Activated CD4-positive, alpha-beta T cell treated with anti-CD3 and anti-CD28 coated beads, Interleukin-2, amount 50 U/mL, for 48 hours (primary cell): ENCODE data around the gene MLC1.

Experiments
- DNase-seq, 2 experiments: peaks; one replicate each; pipeline ENCODE4 v3.0.0-alpha.2; 2020

The MLC1 gene

DNA sequence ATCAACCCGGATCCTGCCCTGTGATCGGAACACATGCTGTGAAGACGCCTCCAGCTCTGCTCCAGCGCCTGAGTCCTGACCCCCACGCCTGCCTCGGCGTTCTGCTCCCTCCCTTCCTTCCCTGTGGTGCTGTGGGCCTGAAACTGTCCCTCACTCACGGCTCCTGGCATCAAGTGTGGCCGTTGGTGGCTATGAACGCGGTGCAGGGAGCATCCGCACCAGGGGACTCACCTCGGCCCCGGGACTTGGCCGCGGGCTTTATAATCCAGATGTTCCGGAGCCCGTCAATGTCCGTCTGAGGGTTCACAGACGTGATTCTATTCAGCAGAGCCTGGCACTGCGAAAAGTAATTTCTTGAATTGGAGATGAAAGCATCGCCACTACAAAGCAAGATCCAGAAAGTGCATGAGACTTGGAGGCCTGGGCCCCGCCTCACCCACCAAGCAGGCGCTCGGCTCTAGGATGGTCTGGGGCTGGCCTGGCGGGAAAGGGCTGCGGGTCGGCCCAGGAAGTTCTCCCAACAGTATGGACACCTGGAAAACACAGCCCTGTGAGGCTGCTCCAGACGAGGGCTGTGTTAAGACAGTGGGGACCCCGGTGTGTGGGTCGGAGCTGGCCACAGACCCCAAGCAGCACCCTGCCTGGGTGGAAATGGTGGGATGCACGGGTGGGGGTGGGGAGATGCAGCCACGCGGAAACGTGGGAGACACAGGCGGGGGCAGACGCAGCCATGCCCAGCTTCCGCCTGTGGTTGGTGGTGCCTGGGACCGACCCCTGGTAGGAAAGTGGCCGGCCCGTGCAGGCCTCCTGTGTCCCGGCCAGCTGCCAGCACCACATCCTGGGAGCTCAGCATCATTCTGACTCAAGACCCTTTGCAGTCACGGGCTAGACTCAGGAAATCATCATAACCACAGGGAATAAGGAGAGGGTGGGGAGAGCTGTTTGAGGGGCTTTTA, 50.8 kb downstream of the MLC1 start:
- DNase-seq, result no peak

DNA sequence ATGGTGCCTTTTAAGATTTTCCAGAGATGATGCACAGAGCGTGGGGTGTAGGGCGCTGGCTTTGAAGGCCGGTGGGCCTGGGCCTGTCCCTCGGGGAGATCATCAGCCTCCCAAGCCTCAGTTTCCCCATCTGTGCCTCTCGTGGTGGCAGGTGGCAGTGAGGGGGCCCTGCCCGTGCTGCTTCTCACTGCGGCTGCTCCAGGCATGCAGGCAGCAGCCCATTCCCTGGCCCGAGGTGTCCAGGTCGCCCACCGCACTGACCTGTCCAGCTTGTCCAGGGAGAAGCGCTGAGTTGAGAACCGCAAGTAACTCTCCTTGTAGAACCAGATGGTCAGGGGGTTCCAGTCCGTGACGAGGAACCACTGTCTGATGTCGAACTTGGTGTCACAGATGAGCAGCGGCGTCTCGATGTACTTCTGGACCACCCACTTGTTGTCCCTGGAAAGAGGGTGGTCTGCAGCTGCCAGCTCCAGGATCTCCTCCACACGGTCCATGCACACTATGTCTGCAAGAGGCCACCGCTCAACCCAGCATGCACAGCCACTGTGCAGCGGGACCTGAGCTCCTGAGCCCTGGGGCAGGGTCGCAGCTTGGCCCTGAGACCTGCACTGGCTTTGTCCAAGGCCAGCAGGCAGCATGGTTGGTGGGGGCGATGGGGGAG, 52.2 kb downstream of the MLC1 start:
- no peak for DNase-seq

DNA sequence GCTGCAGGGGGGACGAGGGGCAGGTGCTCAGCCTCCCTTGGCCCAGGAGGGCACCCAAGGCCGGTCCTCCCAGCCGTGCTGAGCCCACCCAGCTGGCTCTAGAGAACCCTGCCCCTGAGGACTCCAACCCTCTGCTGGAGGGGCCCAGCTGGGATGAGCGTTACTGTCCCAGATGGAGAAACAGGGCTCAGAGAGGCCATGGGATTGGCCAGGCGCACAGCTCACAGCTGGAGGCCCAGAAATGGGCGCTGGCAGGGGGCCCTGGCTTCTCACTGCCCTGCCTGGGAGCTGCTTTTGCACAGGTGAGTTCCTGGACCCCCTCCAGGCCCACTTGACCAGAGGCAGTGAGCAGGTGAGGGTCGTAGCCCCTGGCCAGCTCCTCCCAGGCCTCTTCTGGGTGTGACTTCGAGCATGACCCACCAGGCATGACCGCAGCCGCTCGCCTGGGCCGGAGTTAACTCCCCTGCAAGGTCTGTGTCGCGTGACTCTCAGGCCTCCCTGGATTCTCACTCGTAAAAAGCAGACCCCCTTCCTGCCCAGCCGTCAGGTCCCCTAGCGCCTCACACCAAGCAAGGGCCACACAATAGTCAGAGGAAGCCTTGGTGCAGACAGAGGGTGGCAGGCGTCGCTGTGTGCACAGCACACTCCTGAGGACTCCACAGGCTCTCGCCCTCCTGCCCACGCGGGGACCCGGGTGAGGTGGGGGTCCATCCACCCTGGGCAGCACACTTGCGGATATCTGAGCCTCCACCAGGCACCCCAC, 52.9 kb downstream of the MLC1 start:
- no peak for DNase-seq

DNA sequence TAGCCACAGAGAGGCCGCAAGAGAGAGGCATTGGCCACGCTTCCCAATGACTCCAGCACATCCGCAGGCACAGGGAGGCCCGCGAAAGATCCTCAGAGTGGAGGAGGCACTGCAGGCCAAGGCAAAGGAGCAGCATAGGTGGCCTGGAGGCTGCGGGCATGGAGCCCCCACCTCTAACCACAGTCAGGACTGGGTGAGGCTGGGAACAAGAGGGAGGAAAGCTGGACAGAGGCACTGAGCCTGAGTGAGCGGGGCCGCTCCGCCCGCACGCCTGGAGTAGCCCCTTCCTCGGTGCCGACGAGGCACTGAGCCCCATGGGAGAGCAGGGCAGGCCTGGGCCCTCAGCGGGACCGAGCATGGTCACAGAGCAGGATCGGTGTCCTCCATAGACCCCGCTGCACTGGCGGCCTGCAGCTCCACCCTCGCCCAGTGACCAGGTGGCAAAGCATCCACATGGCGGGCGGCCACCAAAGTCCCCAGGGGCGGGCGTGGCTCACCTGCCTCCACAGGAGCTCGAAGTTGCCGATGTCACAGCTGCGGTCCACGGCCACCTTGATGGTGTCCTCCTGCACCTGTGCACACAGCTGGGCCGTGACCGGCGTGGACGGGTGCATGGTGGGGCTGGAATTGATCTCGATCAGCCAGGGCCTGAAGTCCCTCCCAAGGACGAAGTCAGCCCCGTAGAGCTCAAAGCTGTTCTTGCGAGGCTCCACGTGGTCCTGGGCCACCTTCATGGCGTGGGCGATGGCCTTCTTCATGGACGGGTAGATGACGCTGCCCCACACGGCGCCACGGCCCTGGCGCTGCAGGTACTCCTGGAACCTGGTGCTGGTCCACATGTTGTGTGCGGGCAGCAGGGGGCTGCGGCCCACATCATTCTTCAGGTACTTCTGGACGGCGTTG, 53.8 kb downstream of the MLC1 start:
- no peak for DNase-seq

DNA sequence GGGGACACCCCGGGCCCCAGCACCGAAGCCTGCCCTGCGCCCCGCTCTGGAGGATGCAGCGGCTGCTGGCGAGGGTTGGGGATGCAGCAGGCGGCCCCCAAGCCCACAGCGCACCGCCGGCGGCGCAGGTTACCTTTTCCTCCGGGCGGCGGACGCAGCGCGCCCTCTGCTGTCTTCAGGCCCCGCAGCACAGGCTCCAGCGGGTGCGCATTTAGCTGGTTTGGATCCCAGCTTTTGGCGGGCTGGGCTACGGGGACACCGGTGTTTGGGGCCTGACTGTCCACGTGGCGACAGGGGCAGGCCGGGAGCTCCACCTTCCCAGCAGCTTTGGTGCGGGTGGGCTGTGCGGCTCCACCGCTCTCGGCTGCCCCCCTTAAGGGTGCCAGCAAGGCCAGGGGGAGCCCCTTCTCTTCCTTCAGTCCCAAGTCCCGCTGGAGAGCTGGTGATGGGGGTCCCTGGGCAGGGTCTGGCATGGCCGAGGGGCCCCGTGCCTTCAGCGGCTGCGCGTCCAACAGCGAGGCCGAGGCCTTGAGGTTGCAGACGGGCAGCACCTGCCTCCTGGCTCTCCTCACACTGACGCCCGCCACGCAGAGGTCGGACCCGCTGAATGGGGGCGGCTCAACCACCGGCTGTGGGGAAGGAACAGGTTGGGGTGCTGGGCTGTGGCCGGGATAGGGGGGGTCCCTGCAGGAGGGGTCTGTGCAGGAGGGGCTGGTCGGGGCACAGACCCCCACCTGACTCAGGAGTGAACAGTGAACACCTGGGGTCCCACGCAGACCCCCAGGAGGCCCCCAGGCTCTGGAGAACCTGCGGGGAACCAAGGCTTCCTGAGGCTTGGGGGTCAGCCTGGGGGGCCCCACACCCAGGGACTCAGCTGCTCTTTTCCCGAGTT, 54.7 kb downstream of the MLC1 start:
- DNase-seq, result peak; percentile 84 to 88

DNA sequence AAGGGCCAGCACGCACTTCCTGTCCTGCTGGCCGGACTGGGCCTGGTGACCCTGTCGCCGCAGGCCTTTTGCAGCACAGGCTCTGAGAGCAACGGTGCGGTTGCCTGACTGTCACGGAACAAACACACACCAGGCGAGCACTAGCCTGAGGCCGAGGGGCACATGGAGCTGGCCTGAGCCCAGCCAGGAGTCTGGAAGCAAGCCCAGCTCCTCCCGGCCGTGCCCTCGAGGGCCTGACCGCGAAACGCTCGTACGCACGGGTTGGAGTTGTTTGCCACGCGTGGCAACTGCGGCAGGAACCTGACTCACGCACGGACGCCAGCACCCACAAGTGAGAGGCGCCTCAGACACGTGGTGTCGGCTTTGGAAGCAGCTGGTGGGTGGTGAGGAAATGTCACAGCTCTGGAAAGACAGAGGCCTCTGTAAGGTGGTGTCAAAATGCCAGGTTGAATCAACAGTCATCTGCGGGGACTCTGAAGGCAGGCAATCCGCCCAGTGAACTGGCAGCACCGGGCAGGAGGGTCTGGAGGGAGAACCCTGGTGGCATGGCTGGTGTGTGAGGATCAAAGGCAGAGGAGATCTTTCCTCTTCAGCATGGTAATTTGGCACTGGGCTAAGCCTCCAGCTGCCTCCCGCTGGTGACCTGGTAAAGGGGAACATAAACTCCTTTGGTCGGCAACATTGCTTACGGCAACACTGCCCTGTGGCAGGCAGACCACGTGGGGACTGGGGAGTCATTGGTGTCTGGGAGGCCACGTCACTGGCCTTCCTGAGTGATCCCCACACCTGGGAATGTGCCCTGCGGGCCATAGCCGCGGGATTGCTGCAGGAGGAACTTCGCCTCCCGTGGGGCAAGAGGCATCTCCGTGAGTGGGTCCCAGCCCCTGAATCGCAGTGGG, 57.3 kb downstream of the MLC1 start:
- DNase-seq, result peak; percentile 56 to 64

DNA sequence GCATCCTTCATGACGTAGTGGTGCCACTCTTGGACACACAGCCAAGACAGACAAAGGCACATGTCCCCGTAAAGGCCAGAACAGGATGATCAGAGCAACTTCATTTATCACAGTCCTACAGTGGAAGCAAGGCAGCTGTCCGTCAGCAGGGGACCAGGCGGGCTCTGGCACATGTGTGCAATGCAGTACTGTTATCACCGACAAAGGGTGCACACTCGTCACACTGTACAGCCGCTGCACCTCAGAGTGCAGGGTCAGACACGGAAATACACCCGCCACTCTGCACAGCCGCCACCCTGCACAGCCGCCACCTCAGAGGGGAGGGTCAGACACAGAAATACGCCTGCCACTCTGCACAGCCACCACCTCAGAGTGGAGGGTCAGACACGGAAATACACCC, 59.2 kb downstream of the MLC1 start:
- DNase-seq, result no peak

DNA sequence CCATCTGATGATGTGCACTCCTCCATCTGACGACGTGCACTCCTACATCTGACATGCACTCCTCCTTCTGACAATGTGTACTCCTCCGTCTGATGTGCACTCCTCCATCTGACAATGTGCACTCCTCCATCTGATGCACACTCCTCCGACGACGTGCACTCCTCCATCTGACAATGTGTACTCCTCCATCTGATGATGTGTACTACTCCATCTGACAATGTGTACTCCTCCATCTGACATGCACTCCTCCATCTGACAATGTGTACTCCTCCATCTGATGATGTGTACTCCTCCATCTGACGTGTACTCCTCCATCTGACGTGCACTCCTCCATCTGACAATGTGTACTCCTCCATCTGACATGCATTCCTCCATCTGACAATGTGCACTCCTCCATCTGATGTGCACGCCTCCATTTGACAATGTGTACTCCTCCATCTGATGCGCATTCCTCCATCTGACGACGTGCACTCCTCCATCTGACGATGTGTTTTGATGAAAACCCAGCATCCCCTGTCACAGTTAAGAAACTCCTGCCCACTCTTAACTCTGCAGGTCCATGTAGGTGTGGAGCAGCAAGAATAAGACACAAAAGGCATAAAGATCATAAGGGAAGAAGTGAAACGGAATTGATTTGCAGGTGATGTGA, 62.9 kb downstream of the MLC1 start:
- DNase-seq, result no peak

DNA sequence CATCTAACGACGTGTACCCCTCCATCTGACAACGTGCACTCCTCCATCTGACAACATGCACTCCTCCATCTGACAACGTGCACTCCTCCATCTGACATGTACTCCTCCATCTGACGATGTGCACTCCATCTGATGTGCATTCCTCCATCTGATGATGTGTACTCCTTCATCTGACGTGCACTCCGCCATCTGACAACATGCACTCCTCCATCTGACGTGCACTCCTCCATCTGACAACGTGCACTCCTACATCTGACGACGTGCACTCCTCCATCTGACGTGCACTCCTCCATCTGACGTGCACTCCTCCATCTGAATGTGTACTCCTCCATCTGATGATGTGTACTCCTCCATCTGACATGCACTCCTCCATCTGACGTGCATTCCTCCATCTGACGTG, 64.6 kb downstream of the MLC1 start:
- no peak for DNase-seq

DNA sequence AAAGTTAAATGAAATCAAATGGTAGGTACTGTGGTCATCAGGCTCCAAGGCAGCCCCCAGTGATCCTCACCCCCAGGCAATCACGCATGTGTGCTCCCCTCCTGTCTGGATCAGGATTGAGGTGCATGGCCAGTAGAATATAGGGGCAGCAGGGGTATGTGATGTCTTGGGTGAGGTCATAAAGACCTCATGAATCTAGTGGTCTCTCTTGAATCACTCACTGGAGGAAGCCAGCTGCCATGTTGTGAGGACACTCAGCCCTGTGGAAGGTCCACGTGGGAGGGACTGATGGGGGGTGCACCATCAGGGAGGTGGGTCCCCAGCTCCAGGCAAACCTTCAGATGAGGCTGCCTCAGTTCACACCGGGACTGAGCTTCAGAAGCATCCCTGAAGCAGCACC, 65.9 kb downstream of the MLC1 start:
- DNase-seq, result no peak

DNA sequence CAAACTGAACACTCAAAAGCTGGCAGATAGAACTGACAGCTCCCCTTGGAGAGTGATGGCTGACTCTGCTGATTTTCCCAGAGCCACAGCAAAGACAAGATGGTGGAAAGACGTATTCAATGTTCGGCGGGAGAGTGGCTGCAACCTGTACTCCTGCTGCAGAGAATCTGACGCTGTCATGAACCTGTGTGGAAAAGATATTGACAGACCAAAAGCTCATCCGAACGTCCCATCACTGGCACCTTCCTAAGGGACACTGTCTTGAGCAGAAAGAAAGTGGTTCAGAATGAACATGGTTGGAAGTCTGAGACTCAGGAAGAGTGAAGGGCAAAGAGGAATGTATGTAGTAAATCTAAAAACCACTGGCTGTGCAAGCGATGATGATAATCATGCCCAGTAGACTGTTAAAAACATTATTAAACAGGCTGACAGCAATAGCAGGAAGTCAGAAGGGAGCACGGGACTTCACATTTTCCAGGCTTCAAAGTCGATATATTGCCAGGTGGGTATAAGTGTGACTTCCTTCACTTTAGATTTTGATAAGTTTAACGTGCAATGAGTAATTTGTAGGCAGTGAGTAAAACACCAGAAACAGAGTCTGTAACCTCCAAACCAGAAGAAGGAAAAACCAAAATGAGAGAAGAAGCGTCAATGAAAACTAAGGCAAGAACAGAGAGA, 66.5 kb downstream of the MLC1 start:
- peak; percentile 39 to 50 for DNase-seq

DNA sequence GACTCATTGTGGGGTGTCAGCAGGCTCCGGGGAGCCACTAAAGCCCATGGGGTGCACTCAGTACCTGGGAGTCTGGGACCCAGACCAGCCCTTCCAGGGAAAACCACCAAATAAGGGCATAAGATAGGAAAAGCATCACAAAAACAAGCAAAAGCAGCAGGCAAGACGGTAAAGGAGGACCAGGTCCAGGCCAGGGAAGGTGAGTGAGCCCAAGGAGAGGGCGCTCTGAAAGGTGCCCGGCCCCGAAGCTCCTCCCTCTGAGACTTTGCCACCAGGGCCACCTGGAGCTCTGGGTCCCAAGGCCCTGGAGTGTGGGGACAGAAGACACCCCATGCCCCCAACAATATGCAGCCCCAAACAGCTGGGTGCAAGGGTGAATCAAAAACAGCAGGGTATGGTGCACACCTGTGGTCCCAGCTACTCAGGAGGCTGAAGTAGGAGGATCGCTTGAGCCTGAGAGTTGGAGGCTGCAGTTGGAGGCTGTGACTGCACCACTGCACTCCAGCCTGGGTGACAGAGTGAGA, 67.5 kb downstream of the MLC1 start:
- no peak for DNase-seq

DNA sequence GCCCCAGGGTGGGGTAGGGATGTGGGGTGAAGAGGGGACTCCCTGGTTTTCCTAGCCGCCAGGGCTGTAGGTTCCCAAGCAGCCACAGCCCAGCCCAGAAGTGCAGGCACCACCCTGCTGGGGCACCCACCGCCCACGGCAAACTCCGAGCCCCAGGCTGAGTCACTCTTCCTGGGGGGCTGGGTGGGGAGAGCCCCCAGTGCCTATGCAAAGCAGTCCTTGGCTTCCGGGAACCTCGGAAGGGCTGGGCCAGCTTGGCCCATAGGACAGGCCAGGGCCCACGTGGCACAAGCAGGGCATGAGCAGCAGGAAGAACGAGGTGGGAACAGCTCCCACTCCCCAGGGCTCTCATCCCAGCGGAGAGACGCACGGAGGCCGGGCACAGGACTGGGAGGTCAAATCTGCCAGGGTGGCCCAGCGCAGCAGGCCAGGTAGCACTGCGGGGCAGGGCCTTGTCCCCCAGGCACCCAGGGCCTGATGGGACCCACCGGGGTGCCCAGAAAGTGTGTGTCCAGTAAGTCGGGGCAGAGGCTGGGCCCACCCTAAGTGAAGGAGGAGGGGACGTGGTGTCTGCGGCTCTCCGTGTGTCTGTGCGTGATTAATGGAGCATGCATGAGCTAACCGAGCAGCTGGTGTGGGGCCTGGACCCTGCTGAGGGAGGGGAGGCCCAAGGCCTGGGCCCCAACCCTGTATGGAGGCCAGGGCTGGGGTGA, 68.1 kb downstream of the MLC1 start:
- DNase-seq, result peak; percentile 92 to 94

DNA sequence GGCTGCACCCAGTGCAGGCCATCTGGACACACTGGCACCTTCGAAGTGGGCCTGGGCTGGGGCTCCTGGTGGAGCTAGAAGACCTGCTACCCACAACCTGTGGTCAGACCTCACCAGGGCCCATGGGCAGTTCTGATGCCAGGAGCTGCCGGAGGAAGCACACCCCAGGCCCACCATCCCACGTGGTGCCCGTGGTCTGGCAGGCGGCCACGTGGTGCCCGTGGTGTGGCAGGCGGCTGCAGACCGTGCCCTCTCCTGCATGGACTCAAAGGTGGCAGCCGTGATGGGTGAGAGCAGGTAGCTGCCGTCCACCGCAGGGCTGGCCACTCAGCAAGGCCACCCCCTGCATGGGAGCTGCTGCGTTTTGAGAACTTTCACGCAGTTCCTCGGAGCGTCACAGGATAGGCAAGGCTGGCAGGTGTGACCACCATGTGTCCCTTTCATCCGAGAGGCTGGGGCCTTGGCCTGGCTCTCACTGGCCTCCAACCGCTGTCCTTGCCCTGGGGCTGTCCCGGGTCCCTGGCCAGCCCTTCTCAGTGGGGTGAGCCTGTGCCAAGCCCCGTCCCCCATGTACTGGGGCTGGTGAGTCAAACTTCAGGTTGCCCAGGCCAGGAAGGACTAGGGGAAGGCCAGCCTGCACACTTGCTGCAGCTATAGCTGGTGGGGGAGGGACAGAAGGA, 68.8 kb downstream of the MLC1 start:
- DNase-seq, result no peak

DNA sequence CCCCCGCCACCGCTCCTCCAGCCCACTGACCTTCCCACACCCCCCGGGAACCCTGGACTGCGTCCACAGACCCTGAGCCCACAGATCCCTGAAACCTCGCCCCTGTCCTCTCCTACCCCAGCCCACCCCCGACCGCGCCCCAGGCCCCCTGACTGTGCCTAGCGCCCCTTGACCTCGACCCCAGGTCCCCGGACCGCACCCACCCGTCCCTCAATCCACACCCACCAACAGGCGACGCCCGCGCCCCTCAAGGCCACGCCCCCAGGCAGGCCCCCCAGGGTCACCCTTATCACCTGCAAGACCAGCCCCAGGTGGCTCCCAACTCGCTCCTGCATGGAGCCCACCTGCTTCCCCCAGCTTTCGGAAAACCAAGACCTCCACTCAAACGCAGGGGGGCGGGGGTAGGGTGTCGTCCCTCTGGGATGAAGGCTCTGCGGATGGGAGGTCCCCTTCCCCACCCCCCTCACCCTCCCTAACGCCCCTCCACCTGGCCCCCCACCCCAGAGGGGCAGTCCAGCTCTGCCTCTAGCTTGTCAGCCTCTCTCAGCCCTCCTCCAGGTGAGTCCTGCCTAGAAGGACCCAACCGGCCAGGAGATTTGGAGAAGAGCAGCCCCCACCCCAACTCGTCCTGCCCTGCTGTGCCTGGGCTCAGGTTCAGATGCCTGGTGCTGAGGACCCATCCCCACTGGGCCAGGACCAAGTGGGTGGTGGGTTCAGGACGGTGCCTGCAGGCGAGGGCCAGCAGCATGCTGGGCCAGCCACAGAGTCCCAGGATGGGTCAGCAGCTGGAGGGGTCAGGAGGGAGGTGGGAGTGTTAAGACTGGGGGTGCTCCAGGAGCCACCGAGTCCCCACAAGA, 69.5 kb downstream of the MLC1 start:
- no peak for DNase-seq

DNA sequence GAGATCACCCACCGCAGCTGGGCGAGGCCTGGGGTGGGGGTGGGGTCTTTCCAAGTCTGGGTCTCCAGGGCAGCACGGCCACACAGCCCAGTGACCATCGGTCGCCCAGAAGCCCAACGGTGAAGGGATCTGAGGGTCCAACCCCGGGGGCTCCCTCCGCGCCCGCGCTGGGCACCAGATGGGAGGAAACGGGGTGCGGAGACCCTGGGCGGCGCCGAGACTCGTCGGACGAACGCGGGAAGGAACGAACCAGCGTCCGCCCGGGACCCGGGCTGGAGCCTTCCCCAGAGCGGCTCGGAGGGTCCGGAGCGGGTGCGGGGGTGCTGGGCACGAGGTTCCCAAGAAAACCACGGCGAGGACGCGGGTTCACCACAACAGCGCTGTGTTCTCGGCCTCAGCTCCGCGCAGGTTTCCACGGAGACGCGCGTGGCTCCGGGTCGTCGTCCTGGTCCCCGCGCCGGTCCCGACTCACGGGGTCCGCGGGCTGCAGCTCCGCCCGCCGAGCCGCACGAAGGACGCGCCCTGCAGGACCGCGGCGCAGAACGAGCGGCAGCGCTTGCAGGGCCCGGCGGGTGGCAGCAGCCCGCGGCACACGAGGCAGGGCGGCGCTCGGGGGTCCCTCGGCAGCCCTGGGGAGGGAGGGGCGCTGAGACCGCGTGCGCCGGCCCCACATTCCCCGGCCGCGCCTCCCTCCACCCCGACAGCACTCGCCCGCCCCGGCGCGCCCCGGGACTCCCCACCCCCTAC, 70.4 kb downstream of the MLC1 start:
- no peak for DNase-seq
